H9 (cell line): ENCODE results near the gene RPL35. TPM values are rescaled to one million over a fixed set of nuclear protein-coding genes. Genes with fewer than 3 reads are reported as not detected.

Experiments
- DNase-seq: peaks from one replicate; pipeline ENCODE4 v3.0.0-alpha.2; 2017
- H2AFZ ChIP-seq: one replicate; pipeline ENCODE4 v1.6.1; 2013; ENCODE audit warnings: mild to moderate bottlenecking, low read length, control low read depth, moderate library complexity
- H2AK5ac ChIP-seq: 2 replicates; pipeline ENCODE4 v1.6.1; 2013; ENCODE audit warnings: low read length, control low read depth, mixed read lengths; ENCODE audit not compliant: insufficient read length
- H2BK120ac ChIP-seq: one replicate; pipeline ENCODE4 v1.6.1; 2013; ENCODE audit warnings: low read depth, mild to moderate bottlenecking, low read length, control low read depth, inconsistent platforms; ENCODE audit not compliant: poor library complexity, severe bottlenecking
- H2BK12ac ChIP-seq: 2 replicates; pipeline ENCODE4 v1.6.1; 2013; ENCODE audit warnings: low read length, control low read depth, mixed read lengths, low read depth; ENCODE audit not compliant: insufficient read length
- H2BK15ac ChIP-seq: 2 replicates; pipeline ENCODE4 v1.6.1; 2013; ENCODE audit warnings: low read depth, low read length, control low read depth
- H2BK20ac ChIP-seq: one replicate; pipeline ENCODE4 v1.6.1; 2013; ENCODE audit warnings: low read depth, mild to moderate bottlenecking, low read length, control low read depth, inconsistent platforms; ENCODE audit not compliant: poor library complexity, severe bottlenecking
- H2BK5ac ChIP-seq: 2 replicates; pipeline ENCODE4 v1.6.1; 2013; ENCODE audit warnings: low read length, control low read depth, mixed read lengths; ENCODE audit not compliant: insufficient read length
- H3K14ac ChIP-seq: 2 replicates; pipeline ENCODE4 v1.6.1; 2013; ENCODE audit warnings: low read length, control low read depth; ENCODE audit not compliant: insufficient read depth
- H3K18ac ChIP-seq: 2 replicates; pipeline ENCODE4 v1.6.1; 2013; ENCODE audit warnings: low read depth, mild to moderate bottlenecking, mixed read lengths, low read length, control low read depth; ENCODE audit not compliant: insufficient read length
- H3K23ac ChIP-seq: 2 replicates; pipeline ENCODE4 v1.6.1; 2013; ENCODE audit warnings: low read length, control low read depth, mixed read lengths, low read depth; ENCODE audit not compliant: insufficient read length
- H3K23me2 ChIP-seq: 2 replicates; pipeline ENCODE4 v1.6.1; 2013; ENCODE audit warnings: low read depth, mild to moderate bottlenecking, mixed read lengths, low read length, control low read depth; ENCODE audit not compliant: insufficient read length, poor library complexity, severe bottlenecking
- H3K27ac ChIP-seq: 2 replicates; pipeline ENCODE4 v1.5.1; 2013; ENCODE audit warnings: low read length, control low read depth, mixed read lengths, low read depth; ENCODE audit not compliant: insufficient read length
- H3K27me3 ChIP-seq: 2 replicates; pipeline ENCODE4 v1.6.1; 2013; ENCODE audit warnings: low read length, control low read depth, inconsistent platforms; ENCODE audit not compliant: insufficient read depth
- H3K4ac ChIP-seq: 2 replicates; pipeline ENCODE4 v1.6.1; 2013; ENCODE audit warnings: low read depth, mild to moderate bottlenecking, control low read depth, inconsistent platforms, low read length, moderate library complexity
- H3K4me1 ChIP-seq: 2 replicates; pipeline ENCODE4 v1.6.1; 2013; ENCODE audit warnings: low read length, control low read depth, inconsistent platforms; ENCODE audit not compliant: insufficient read depth
- H3K4me2 ChIP-seq: 2 replicates; pipeline ENCODE4 v1.6.1; 2013; ENCODE audit warnings: low read length, control low read depth, mixed read lengths; ENCODE audit not compliant: insufficient read length, insufficient read depth
- H3K56ac ChIP-seq: 2 replicates; pipeline ENCODE4 v1.6.1; 2013; ENCODE audit warnings: low read depth, mild to moderate bottlenecking, mixed read lengths, low read length, control low read depth; ENCODE audit not compliant: insufficient read length
- H3K79me1 ChIP-seq: 2 replicates; pipeline ENCODE4 v1.6.1; 2013; ENCODE audit warnings: low read depth, mild to moderate bottlenecking, moderate library complexity, low read length, control low read depth, inconsistent platforms; ENCODE audit not compliant: insufficient read depth, poor library complexity, severe bottlenecking
- H3K79me2 ChIP-seq: 2 replicates; pipeline ENCODE4 v1.6.1; 2013; ENCODE audit warnings: low read length, control low read depth, inconsistent platforms; ENCODE audit not compliant: insufficient read depth
- H3K9ac ChIP-seq: 2 replicates; pipeline ENCODE4 v1.6.1; 2013; ENCODE audit warnings: low read length, control low read depth, mixed read lengths; ENCODE audit not compliant: insufficient read length; ENCODE audit errors: extremely low read depth
- H3K9me3 ChIP-seq: one replicate; pipeline ENCODE4 v1.6.1; 2013; ENCODE audit warnings: low read depth, low read length, inconsistent platforms; ENCODE audit not compliant: control insufficient read depth
- H3T11ph ChIP-seq: one replicate; pipeline ENCODE4 v1.6.1; 2013; ENCODE audit warnings: mild to moderate bottlenecking, low read length, control low read depth, inconsistent platforms
- H4K20me1 ChIP-seq: one replicate; pipeline ENCODE4 v1.6.1; 2013; ENCODE audit not compliant: control insufficient read depth, insufficient read length, insufficient read depth
- H4K5ac ChIP-seq: 2 replicates; pipeline ENCODE4 v1.6.1; 2013; ENCODE audit warnings: low read depth, mild to moderate bottlenecking, mixed read lengths, low read length, control low read depth; ENCODE audit not compliant: insufficient read length
- H4K8ac ChIP-seq: replicated peaks from 2 replicates; pipeline ENCODE4 v1.6.1; 2013; ENCODE audit warnings: low read length, control low read depth, mixed read lengths, low read depth; ENCODE audit not compliant: insufficient read length
- H4K91ac ChIP-seq: 2 replicates; pipeline ENCODE4 v1.6.1; 2013; ENCODE audit warnings: low read depth, mild to moderate bottlenecking, moderate library complexity, mixed read lengths, low read length, control low read depth; ENCODE audit not compliant: insufficient read length
- H3K27ac Mint-ChIP-seq, 3 experiments: 2 replicates in 2 of 3; 3 replicates in 1 of 3; pipeline ENCODE4 v1.8.0; 2020 to 2021; ENCODE audit warnings: mixed read lengths in 3 of 3, mild to moderate bottlenecking in 1 of 3, moderate library complexity in 1 of 3
- H3K27me3 Mint-ChIP-seq: 2 replicates; pipeline ENCODE4 v1.8.0; 2021; ENCODE audit warnings: low read depth, mild to moderate bottlenecking, moderate library complexity, mixed read lengths
- H3K36me3 Mint-ChIP-seq, 3 experiments: 2 replicates in 2 of 3; 3 replicates in 1 of 3; pipeline ENCODE4 v1.8.0; 2020 to 2021; ENCODE audit warnings: low read depth in 3 of 3, mixed read lengths in 3 of 3; ENCODE audit not compliant: insufficient read depth in 1 of 3
- H3K4me1 Mint-ChIP-seq, 2 experiments: 2 replicates each; pipeline ENCODE4 v1.8.0; 2020; ENCODE audit warnings: mixed read lengths in 2 of 2
- H3K4me3 Mint-ChIP-seq, 2 experiments: 2 replicates in 1 of 2; 3 replicates in 1 of 2; pipeline ENCODE4 v1.8.0; 2020 to 2021; ENCODE audit warnings: mild to moderate bottlenecking in 2 of 2, mixed read lengths in 2 of 2, moderate library complexity in 1 of 2
- H3K9me3 Mint-ChIP-seq, 2 experiments: 2 replicates in 1 of 2; 3 replicates in 1 of 2; pipeline ENCODE4 v1.8.0; 2020; ENCODE audit warnings: mild to moderate bottlenecking in 2 of 2, mixed read lengths in 2 of 2, moderate library complexity in 1 of 2
- CTCF ChIP-seq: fragments of 200-600 bp; sonication (generic); conservative IDR thresholded peaks from 3 replicates; pipeline ENCODE4 v1.8.0; 2021; ENCODE audit warnings: antibody characterized with exemption, mild to moderate bottlenecking
- WGBS: extraction: QIAGEN DNeasy Blood & Tissue Kit; methylation state at CpG from one replicate; pipeline ENCODE4 v1.1.7; 2013; ENCODE audit warnings: missing lambda C conversion rate, low lambda C conversion rate, mixed read lengths; ENCODE audit not compliant: insufficient read length; ENCODE audit errors: extremely low coverage; 5-methylcytosine and 5-hydroxymethylcytosine counted together
- total RNA-seq: library from RNA; stranded (reverse); gene quantifications from 2 replicates; pipeline ENCODE4 v1.2.1, GENCODE V29; 2021

Gene RPL35
- total RNA-seq, 1 experiment from 2014 or later = 1,840 TPM

GRCh38 chr9:124880501-124880900 lies 18.7 kb upstream of the RPL35 start:
- peak overlapping the region in 1 of 3 experiments; percentile 83; a peak in 2 of 7 replicates for H3K27ac Mint-ChIP-seq
- H3K18ac ChIP-seq = no peak overlapping the region
- H3K4me1 ChIP-seq = peaks cover 14% of the 10 kb centered on the region
- H3K4ac ChIP-seq = no peak overlapping the region
- H3K4me2 ChIP-seq = peak overlapping the region; percentile 15
- H3K9me3 Mint-ChIP-seq = no peaks in the 10 kb centered on the region
- no peak overlapping the region for H4K91ac ChIP-seq
- no peak overlapping the region for H3K27ac ChIP-seq
- TF ChIP-seq CTCF = no peak
- H3K79me1 ChIP-seq = no peaks in the 10 kb centered on the region
- no peak overlapping the region for H4K5ac ChIP-seq
- H3K9me3 ChIP-seq = no peaks in the 10 kb centered on the region
- H3K9ac ChIP-seq = no peak overlapping the region
- H4K20me1 ChIP-seq = no peaks in the 10 kb centered on the region
- H2BK15ac ChIP-seq = no peak overlapping the region
- no peak overlapping the region for H2BK12ac ChIP-seq
- no peak overlapping the region for H2BK120ac ChIP-seq
- H2AFZ ChIP-seq = no peak overlapping the region
- H3K23me2 ChIP-seq = no peaks in the 10 kb centered on the region
- H3K27me3 ChIP-seq = no peaks in the 10 kb centered on the region
- H3K27me3 Mint-ChIP-seq = no peaks in the 10 kb centered on the region
- WGBS = no CpG with 5 or more reads among the region's 9 CpGs
- peaks cover 12 to 45% (median 39%) of the 10 kb centered on the region in 3 experiments for H3K36me3 Mint-ChIP-seq
- H3K4me3 Mint-ChIP-seq = peak overlapping the region in 1 of 2 experiments; percentile 15; a peak in 2 of 5 replicates
- peak; percentile 82 for DNase-seq
- H2BK20ac ChIP-seq = no peak overlapping the region
- no peaks in the 10 kb centered on the region for H3K79me2 ChIP-seq
- H3T11ph ChIP-seq = no peak overlapping the region
- no peak overlapping the region for H3K56ac ChIP-seq
- no peak overlapping the region for H2AK5ac ChIP-seq
- H3K14ac ChIP-seq = no peak overlapping the region
- H4K8ac ChIP-seq = no peak overlapping the region
- no peak overlapping the region for H3K23ac ChIP-seq
- no peak overlapping the region for H2BK5ac ChIP-seq
- H3K4me1 Mint-ChIP-seq = peaks cover 49 to 50% of the 10 kb centered on the region in 2 experiments
